GM19328 (cell line): Measurements from ENCODE around the gene GPR119.
A peak's percentile ranks its signal among the peaks of the same experiment; 100 is the strongest.
"Not testable (repeated sequence)": the region's sequence is repeated elsewhere in the genome, so short reads cannot be mapped to it uniquely, and the experiment has no call there.

ENCODE experiments used
- ATAC-seq: cut with Tn5 transposase; IDR thresholded peaks from one replicate; pipeline ENCODE4 v1.9.1; 2021; ENCODE audit warnings: mild to moderate bottlenecking, moderate library complexity; ENCODE audit not compliant: unreplicated experiment

The GPR119 gene

GRCh38 chrX:130385520-130385919 is at the start of gene GPR119:
Gene GPR119 (minus strand): TSS chrX:130385674. CDS start chrX:130385447, 227 bp downstream.
- no peak for ATAC-seq

- not testable (repeated sequence) for ATAC-seq
Observed at GRCh38 chrX:130429236-130429635, 43.8 kb upstream of the GPR119 start.

DNA sequence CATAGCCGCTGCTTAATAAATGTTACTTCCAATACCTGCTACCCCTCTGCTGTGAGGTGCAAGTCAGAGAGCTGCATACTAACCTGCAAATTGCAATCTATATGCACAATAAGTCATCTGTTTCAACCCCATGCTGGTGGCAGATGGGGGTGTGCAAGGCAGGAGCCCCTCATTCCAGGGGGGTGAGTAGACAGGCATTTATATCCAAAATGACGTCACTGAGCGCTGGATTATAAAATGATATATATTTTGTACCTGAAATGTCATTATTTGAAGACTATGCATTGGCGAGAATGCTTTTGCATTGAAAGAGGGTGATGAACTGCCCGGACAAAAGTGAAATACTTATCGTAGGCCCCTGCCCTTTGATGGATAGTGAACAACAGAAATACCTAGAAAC is 41.1 kb upstream of the GPR119 start:
- no peak for ATAC-seq

DNA sequence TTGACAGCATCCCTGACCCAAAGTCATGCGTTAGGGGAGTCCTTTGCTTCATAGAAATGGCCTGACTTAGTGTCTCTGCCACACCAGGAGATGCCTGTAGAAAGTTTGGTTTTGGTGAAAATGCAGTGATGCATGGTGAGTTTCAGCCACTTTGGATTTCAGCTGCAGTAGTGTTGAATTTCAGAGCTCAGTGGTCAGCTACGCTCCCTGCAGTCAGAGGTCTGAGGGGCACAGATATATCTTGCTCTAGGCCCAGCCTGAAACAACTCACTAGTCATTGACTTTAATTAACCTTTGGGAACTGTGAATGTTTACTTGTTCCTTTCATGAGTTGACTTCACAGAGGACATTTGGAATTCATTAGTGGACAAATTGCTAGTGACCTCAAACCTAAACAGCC is 33.8 kb upstream of the GPR119 start:
- no peak for ATAC-seq

DNA sequence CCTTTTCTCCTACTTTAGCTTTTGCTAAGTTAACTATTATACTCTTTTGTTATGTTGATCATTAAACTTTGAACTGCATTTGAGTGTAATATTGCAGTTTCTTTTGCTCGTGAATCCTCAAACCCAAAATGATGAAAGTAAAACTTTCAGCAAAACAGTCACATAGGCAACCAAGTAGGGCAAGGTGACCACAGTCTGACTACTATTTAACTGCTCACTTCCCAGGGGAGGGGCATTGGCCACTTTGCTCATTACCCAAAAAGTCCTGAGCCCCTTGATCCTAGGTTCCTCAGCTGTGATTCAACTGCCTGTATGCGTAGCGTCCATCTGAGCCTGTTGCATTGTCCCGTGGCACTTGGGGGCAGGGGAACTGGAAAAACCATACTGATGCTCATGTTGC is 33.3 kb upstream of the GPR119 start:
- no peak for ATAC-seq

DNA sequence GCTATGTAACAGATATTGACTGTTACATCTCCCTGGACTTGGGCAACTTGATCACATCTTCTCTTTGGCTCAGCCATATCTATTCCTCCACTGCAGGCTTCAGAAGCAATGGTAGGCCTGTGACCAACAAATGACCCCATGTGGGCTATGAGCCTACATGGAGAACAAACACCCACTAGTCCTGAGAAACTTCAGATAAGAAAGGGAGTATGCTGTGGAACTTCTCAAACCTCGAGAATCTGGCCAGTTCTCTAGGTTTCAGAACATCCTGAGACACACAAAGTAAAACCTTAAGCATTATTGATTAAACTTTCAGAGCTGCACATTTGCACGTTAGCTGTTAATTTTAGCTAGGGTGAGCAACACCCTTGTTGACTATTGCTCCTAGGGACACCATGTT is 32.6 kb upstream of the GPR119 start:
- no peak for ATAC-seq

DNA sequence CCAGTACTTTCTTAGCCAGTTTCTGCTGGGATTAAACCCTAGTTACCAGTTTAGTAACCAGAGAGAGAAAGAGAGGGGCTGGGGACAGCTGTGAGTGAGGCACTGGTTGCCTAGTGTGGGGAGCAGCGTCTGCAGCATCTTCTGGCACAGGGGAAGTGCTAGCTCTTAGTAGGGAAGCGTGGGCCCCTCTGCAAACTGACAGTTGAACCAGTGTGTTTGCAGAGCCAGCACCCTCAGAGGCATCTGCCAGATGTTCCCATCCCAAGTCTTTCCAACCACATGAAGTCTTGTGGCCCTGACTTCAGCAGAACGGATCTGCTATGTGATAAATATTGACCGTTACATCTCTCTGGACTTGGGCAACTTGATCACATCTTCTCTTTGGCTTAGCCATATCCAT is 31.3 kb upstream of the GPR119 start:
- no peak for ATAC-seq

DNA sequence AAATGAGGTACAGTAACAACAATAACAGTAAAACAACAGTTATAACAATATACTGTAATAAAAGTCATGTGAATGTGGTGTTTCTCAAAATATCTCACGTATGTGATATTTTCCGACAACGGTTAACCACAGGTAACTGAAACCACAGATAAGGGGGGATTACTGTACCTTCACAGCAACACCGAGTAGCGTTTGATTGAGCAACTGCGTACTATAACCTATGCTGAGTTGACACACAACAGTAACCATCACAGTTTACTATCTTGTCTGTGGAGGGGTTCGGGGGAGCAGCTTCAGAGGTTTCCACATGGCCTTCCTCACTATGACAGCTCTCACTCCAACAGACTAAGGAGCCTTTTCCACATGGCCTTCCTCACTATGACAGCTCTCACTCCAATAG is 29.7 kb upstream of the GPR119 start:
- no peak for ATAC-seq

- ATAC-seq = no peak
Observed at GRCh38 chrX:130414800-130415199, 29.3 kb upstream of the GPR119 start.

DNA sequence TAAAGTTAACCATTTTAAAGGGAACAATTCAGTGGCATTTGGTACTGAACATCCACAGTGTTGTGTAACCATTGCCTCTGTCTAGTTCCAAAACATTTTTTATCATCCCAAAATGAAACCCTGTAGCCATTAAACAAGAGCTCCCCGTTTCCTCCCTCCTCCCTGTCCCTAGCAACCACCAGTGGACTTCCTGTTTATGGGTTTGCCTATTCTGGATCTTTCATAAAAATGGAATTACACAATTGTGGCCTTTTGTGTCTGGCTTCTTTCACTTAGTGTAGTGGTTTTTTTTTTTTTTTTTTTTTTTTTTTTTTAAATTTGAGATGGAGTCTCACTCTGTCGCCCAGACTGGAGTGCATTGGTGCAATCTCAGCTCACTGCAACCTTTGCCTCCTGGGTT is 27.9 kb upstream of the GPR119 start:
- ATAC-seq = no peak

- ATAC-seq = no peak
Observed at GRCh38 chrX:130402208-130402684, 16.8 kb upstream of the GPR119 start.

- ATAC-seq = peak; percentile 88
Observed at GRCh38 chrX:130401415-130402207, 16.1 kb upstream of the GPR119 start, which contains the start of gene RBMX2. Gene RBMX2 (plus strand): TSS chrX:130401987. CDS start chrX:130402033, 46 bp downstream.

DNA sequence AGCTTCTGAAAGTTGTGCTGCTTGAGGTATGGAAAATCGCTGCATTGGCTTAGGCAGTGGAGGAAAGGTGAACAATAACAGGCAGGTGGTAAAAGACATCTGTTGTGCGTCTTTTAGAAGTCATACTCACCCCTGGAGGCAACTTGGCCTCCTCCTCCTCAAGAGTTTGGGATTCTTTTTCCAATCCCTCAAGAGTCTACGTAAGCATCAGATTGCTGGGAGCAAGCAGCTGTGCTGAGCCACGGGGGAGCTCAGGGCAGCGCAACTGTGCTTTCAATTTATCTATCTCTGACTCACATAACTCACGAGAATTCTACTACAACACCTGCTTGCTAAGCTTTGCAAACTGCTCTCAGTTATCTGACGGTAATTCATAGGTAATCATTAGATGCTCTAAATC is 9.9 kb upstream of the GPR119 start:
- ATAC-seq = no peak

- no peak for ATAC-seq
Observed at GRCh38 chrX:130393451-130394074, 8.1 kb upstream of the GPR119 start.

- ATAC-seq = no peak
Observed at GRCh38 chrX:130386408-130386808, 934 bp upstream of the GPR119 start.

- no peak for ATAC-seq
Observed at GRCh38 chrX:130378024-130378669, 7.3 kb downstream of the GPR119 start.

DNA sequence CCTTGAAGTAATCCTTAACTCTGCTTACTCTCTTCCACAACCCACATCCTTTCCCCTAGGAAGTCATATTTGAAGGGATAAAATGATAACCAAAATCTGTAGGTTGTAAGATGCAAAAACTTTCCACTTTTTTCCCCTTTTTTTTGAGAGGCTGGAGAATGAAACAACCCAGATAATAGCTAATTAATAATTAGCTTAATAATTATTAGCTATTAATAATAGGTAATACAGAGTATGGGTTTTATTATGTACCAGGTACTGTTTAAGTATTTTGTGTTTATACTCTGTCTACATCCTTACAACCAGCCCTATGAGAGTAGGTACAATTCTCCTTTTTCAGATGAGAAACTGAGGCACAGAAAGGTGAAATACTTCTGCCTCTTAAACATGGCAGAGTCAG is 9.4 kb downstream of the GPR119 start:
- ATAC-seq = no peak

DNA sequence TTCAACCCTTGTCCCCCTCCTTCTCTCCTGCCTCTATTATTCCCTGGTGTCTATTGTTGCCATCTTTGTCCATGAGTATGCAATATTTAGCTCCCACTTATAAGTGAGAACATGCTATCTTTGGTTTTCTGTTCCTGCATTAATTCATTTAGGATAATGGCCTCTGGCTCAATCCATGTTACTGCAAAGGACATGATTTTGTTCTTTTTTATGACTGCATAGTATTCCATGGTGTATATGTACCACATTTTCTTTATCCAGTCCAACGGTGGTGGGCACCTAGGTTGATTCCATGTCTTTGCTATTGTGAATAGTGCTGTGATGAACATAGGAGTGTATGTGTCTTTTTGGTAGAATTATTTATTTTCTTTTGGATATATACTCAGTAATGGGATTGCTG is 33.4 kb downstream of the GPR119 start:
- not testable (repeated sequence) for ATAC-seq

GRCh38 chrX:130351567-130351966 is 33.9 kb downstream of the GPR119 start:
- no peak for ATAC-seq

DNA sequence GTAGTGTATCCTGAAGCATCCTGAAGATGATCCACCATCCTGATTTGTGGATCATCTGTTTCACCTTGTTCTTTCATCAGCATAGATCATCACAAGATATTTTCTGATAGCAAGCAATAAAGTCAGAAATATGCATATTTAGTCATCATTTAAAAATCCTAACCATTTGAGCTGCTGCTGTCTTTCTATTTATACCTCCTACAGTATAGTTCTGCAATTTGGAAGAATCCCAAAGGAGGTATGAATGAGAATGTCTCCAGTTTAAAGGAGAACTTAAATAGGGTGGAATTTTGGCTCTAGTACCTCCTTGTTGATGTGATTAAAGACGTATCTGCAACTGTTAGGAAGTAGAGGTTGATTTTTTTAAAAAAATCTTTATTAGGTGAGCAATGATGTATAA is 38.2 kb downstream of the GPR119 start:
- ATAC-seq = no peak

GRCh38 chrX:130343411-130343810 is 42.1 kb downstream of the GPR119 start:
- no peak for ATAC-seq

GRCh38 chrX:130340271-130340670 is 45.2 kb downstream of the GPR119 start:
- ATAC-seq = no peak
